ENCODE results near the gene PRKCB. TPM values are rescaled to one million over a fixed set of nuclear protein-coding genes. Genes with fewer than 3 reads are reported as not detected.

The PRKCB gene
- total and polyA plus RNA-seq, 4 donors = 1.6 to 9.4 (median 4.0) TPM

DNA sequence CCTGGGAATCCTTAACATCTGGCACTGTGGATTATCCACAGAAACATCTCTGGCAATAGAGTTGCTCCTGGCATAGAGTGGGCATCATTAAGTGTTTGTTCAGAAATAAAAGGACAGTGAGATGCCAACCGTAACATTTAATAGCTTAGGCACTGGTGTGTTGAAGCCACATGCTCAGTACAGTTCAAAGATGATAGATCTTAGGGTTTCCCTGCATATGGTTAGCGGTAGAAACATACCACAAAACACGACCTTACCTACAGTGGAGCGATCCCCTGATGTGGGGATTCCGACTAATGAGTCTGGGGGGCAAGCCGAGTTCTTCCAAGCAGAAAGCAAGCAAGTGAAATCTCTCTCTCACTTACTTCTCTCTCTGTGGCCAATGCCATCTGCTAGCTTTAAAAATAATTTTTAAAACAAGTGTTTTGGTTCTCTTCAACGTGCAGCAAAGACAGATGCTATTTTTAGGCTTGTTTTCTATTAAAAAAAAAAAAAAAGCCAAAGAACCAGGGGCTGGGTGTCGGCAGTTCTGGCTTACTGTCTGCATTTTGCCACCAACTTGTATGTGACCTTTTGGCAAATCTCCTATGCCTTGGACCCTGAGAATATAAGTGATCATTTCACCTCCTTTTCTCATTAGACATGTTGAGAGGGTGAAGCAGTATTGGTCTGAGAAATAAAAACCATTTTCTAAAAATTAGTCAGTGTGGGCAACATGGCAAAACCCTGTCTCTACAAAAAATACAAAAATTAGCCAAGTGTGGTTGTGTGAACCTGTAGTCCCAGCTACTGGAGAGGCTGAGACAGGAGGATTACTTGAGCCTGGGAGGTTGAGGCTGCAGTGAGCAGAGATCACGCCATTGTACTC, 331.1 kb downstream of the PRKCB start:
- no peak for DNase-seq (ENCODE audit: low spot score)
- no peak overlapping the region for H3K4me3 ChIP-seq (ENCODE audit: low read depth in 1 of 3, low read length in 3 of 3)
- 63% methylated on average over 9 of the region's 9 CpGs for WGBS
- H3K9me3 ChIP-seq (ENCODE audit: control insufficient read depth in 4 of 4, low read length in 3 of 4) = peaks cover 0 to 6% (median 0%) of the 10 kb centered on the region in 4 donors
- TF ChIP-seq SP1 (IDR thresholded peaks at IDR 0.05) = no peak
- no peak for TF ChIP-seq TAF1 (conservative IDR thresholded peaks at IDR 0.05)
- no peak for TF ChIP-seq FOXA2 (IDR thresholded peaks at IDR 0.05)
- no peak for TF ChIP-seq ZBTB33 (IDR thresholded peaks at IDR 0.05)
- no peak for TF ChIP-seq HNF4A (conservative IDR thresholded peaks at IDR 0.05)
- TF ChIP-seq NR2F2 (IDR thresholded peaks at IDR 0.05) = no peak
- no peak for TF ChIP-seq MAX (IDR thresholded peaks at IDR 0.05)
- no peak for TF ChIP-seq HNF4G (IDR thresholded peaks at IDR 0.05)
- no peak for TF ChIP-seq ATF3 (IDR thresholded peaks at IDR 0.05)
- TF ChIP-seq RXRA (IDR thresholded peaks at IDR 0.05) = no peak
- TF ChIP-seq RAD21 (IDR thresholded peaks at IDR 0.05) = no peak
- no peak for TF ChIP-seq EGR1 (IDR thresholded peaks at IDR 0.05; ENCODE audit: low read depth in 2 of 2)
- TF ChIP-seq, protein P1, sequence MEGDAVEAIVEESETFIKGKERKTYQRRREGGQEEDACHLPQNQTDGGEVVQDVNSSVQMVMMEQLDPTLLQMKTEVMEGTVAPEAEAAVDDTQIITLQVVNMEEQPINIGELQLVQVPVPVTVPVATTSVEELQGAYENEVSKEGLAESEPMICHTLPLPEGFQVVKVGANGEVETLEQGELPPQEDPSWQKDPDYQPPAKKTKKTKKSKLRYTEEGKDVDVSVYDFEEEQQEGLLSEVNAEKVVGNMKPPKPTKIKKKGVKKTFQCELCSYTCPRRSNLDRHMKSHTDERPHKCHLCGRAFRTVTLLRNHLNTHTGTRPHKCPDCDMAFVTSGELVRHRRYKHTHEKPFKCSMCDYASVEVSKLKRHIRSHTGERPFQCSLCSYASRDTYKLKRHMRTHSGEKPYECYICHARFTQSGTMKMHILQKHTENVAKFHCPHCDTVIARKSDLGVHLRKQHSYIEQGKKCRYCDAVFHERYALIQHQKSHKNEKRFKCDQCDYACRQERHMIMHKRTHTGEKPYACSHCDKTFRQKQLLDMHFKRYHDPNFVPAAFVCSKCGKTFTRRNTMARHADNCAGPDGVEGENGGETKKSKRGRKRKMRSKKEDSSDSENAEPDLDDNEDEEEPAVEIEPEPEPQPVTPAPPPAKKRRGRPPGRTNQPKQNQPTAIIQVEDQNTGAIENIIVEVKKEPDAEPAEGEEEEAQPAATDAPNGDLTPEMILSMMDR (IDR thresholded peaks at IDR 0.05; ENCODE audit: low read depth, low read length, missing input control) = no peak
- TF ChIP-seq FOXA1 (IDR thresholded peaks at IDR 0.05) = no peak
- TF ChIP-seq JUND (IDR thresholded peaks at IDR 0.05) = no peak
- no peak for TF ChIP-seq YY1 (IDR thresholded peaks at IDR 0.05)
- no peak for TF ChIP-seq GABPA (IDR thresholded peaks at IDR 0.05 in 1 of 2, conservative IDR thresholded peaks at IDR 0.05 in 1 of 2)
- no peak for TF ChIP-seq REST (IDR thresholded peaks at IDR 0.05)
- H3K36me3 ChIP-seq (ENCODE audit: control insufficient read depth in 4 of 4, insufficient read depth in 3 of 4, low read depth in 1 of 4, low read length in 3 of 4) = peaks cover 0 to 2% (median 0%) of the 10 kb centered on the region in 4 donors
- no peak overlapping the region for H3K27ac ChIP-seq (ENCODE audit: low read depth in 1 of 2, low read length in 2 of 2)
- H3K9ac ChIP-seq (ENCODE audit: low read depth in 1 of 2, low read length in 2 of 2) = no peak overlapping the region
- H3K27me3 ChIP-seq (ENCODE audit: control insufficient read depth in 4 of 4, insufficient read depth in 4 of 4, low read length in 3 of 4) = peaks cover 0 to 4% (median 2%) of the 10 kb centered on the region in 4 donors
- no peaks in the 10 kb centered on the region for H3K4me1 ChIP-seq (ENCODE audit: control insufficient read depth in 4 of 4, insufficient read depth in 4 of 4, low read length in 3 of 4)
